Gastrocnemius medialis (tissue), 4 donors: ENCODE data around the gene INPP5A.

ENCODE experiments used
- CTCF ChIP-seq, 5 experiments: fragments of 450-650 bp in 3 of 5; fragments of 200-600 bp in 2 of 5; sonication (generic) in 2 of 5; IDR thresholded peaks in 4 of 5; conservative IDR thresholded peaks in 1 of 5; 1 replicate in 4 of 5; 2 replicates in 1 of 5; pipeline ENCODE4 v1.5.1; 2016 to 2019; ENCODE audit warnings: antibody characterized with exemption in 5 of 5, mild to moderate bottlenecking in 3 of 5, moderate library complexity in 3 of 5
- POLR2A ChIP-seq, 2 donors: fragments of 450-650 bp; IDR thresholded peaks; one replicate each; pipeline ENCODE4 v1.6.1; 2017; ENCODE audit warnings: antibody characterized with exemption in 2 of 2, mild to moderate bottlenecking in 2 of 2, moderate library complexity in 2 of 2

- no peak for TF ChIP-seq CTCF (IDR thresholded peaks at IDR 0.05 in 4 of 5, conservative IDR thresholded peaks at IDR 0.05 in 1 of 5)
- TF ChIP-seq POLR2A (IDR thresholded peaks at IDR 0.05): no peak
Observed at GRCh38 chr10:132708441-132708840, 170.9 kb downstream of the INPP5A start.
